H1 (cell line): Measurements from ENCODE around the gene TFAP2D. TPM values are rescaled to one million over a fixed set of nuclear protein-coding genes. Genes with fewer than 3 reads are reported as not detected.

Source experiments
- CEBPB ChIP-seq: IDR thresholded peaks from 2 replicates; pipeline ENCODE4 v1.6.1; 2012; ENCODE audit warnings: low read depth, low read length
- CREB1 ChIP-seq: IDR thresholded peaks from 2 replicates; pipeline ENCODE4 v1.6.1; 2012; ENCODE audit warnings: inconsistent platforms
- CTBP2 ChIP-seq: IDR thresholded peaks from 2 replicates; pipeline ENCODE4 v1.7.0; 2011; ENCODE audit warnings: borderline replicate concordance, mild to moderate bottlenecking, moderate library complexity, mixed read lengths, low read length; ENCODE audit not compliant: insufficient read depth, insufficient read length
- GTF2F1 ChIP-seq: IDR thresholded peaks from 2 replicates; pipeline ENCODE4 v1.6.1; 2012; ENCODE audit warnings: low read depth, low read length, improper control_type of control experiment, borderline replicate concordance
- RNF2 ChIP-seq: fragments of 200-900, 300-1000 bp; sonication (generic); IDR thresholded peaks from 2 replicates; pipeline ENCODE4 v1.7.1; 2016; ENCODE audit warnings: borderline replicate concordance, low read depth, mild to moderate bottlenecking, antibody characterized with exemption, low read length; ENCODE audit not compliant: poor library complexity, severe bottlenecking; ENCODE audit errors: missing control alignments
- SIN3A ChIP-seq, 2 experiments: IDR thresholded peaks in 1 of 2; conservative IDR thresholded peaks in 1 of 2; 2 replicates each; pipeline ENCODE4 v1.6.1; 2011 to 2012; ENCODE audit warnings: low read length in 2 of 2, improper control_type of control experiment in 1 of 2, low read depth in 1 of 2, mild to moderate bottlenecking in 1 of 2
- polyA plus RNA-seq, 7 experiments: library from polyadenylated mRNA; depleted of rRNA in 3 of 7; stranded (reverse) in 5 of 7; unstranded in 2 of 7; fragments of >200 nt in 5 of 7; fragments of 200-250 nt in 2 of 7; gene quantifications; 1 replicate in 5 of 7; 2 replicates in 1 of 7; 4 replicates in 1 of 7; pipeline versions ENCODE4 v1.2.1 to v1.2.3, GENCODE V29; 2011 to 2013; ENCODE audit warnings: missing spikeins in 2 of 7, mixed read lengths in 2 of 7
- total RNA-seq: library from RNA; stranded (reverse); fragmentation: NEBNext Ultra II Directional; extraction: Animal tissue kit (Norgen Biotek cat#: 25700); gene quantifications from 2 replicates; pipeline ENCODE4 v1.2.1, GENCODE V29; 2021

TFAP2D gene
- total and polyA plus RNA-seq, 2 of the 8 experiments (the other 6 are each of a cell fraction or from before 2014, with no cell fraction given): not detected

- no peak for TF ChIP-seq SIN3A (conservative IDR thresholded peaks at IDR 0.05 in 1 of 2, IDR thresholded peaks at IDR 0.05 in 1 of 2; ENCODE audit: low read depth in 1 of 2, low read length in 2 of 2)
- peak; percentile 54 for TF ChIP-seq CTBP2
- TF ChIP-seq CEBPB: no peak
- TF ChIP-seq RNF2: peak; percentile 61
- TF ChIP-seq CREB1: no peak
- TF ChIP-seq GTF2F1: no peak
Observed at GRCh38 chr6:50707652-50708300, 5.5 kb upstream of the TFAP2D start (continued).
